GM18870 (cell line): ENCODE data around the gene PLA2G6.
A peak's percentile ranks its signal among the peaks of the same experiment; 100 is the strongest.

Experiments
- ATAC-seq: cut with Tn5 transposase; IDR thresholded peaks from one replicate; pipeline ENCODE4 v1.9.1; 2021; ENCODE audit warnings: moderate library complexity; ENCODE audit not compliant: unreplicated experiment

Gene PLA2G6

GRCh38 chr22:38214302-38215056, 32.8 kb upstream of the PLA2G6 start:
- ATAC-seq = no peak

GRCh38 chr22:38213990-38214301, 32.3 kb upstream of the PLA2G6 start:
- ATAC-seq = no peak

GRCh38 chr22:38213319-38213989, 31.8 kb upstream of the PLA2G6 start:
- no peak for ATAC-seq

GRCh38 chr22:38212442-38212841, 30.8 kb upstream of the PLA2G6 start:
- ATAC-seq = no peak

GRCh38 chr22:38211556-38211955, 29.9 kb upstream of the PLA2G6 start:
- ATAC-seq = no peak

GRCh38 chr22:38208551-38208968, 26.9 kb upstream of the PLA2G6 start:
- no peak for ATAC-seq

GRCh38 chr22:38207898-38208432, 26.3 kb upstream of the PLA2G6 start:
- ATAC-seq = no peak

GRCh38 chr22:38205261-38206128, 23.9 kb upstream of the PLA2G6 start:
- no peak for ATAC-seq

GRCh38 chr22:38204784-38205183, 23.2 kb upstream of the PLA2G6 start:
- ATAC-seq = no peak

- no peak for ATAC-seq
These were observed 22.4 kb upstream of the PLA2G6 start for GRCh38 chr22:38203855-38204514.

- ATAC-seq = no peak
These were observed 21.6 kb upstream of the PLA2G6 start for GRCh38 chr22:38203090-38203810.

- no peak for ATAC-seq
These were observed 20.9 kb upstream of the PLA2G6 start for GRCh38 chr22:38202437-38203089.

GRCh38 chr22:38201711-38202436, 20.2 kb upstream of the PLA2G6 start, which contains the start of gene MAFF:
Gene MAFF (plus strand): TSS chr22:38201994. CDS start chr22:38213854, 11,860 bp downstream.
- ATAC-seq = peak; percentile 54

- no peak for ATAC-seq
These were observed 19.7 kb upstream of the PLA2G6 start for GRCh38 chr22:38201371-38201710.

GRCh38 chr22:38199826-38200559, 18.4 kb upstream of the PLA2G6 start:
- no peak for ATAC-seq

GRCh38 chr22:38196791-38197419, 15.3 kb upstream of the PLA2G6 start:
- no peak for ATAC-seq

GRCh38 chr22:38193580-38193979, 11.9 kb upstream of the PLA2G6 start:
- ATAC-seq = no peak

GRCh38 chr22:38192475-38192863, 10.8 kb upstream of the PLA2G6 start:
- no peak for ATAC-seq
